DOHH2 (cell line): ENCODE measurements around the gene TRPM1.

Experiments
- H3F3A ChIP-seq: fragments of 200-600 bp; sonication (generic), shearing (Covaris generic); 2 replicates; pipeline ENCODE4 v1.6.0; 2016; ENCODE audit warnings: antibody characterized with exemption, mild to moderate bottlenecking; ENCODE audit not compliant: control insufficient read depth, insufficient read depth
- H3K27ac ChIP-seq: fragments of 200-600 bp; sonication (generic); 2 replicates; pipeline ENCODE4 v1.5.1; 2014; ENCODE audit warnings: low read depth, mild to moderate bottlenecking, low read length, moderate library complexity
- H3K27me3 ChIP-seq: fragments of 200-600 bp; sonication (generic); 2 replicates; pipeline ENCODE4 v1.6.1; 2014; ENCODE audit warnings: mild to moderate bottlenecking, low read length, mixed read lengths; ENCODE audit not compliant: control insufficient read depth
- H3K36me3 ChIP-seq: fragments of 200-600 bp; sonication (generic); 2 replicates; pipeline ENCODE4 v1.6.1; 2014; ENCODE audit warnings: mild to moderate bottlenecking, low read length, moderate library complexity, mixed read lengths; ENCODE audit not compliant: control insufficient read depth
- H3K4me1 ChIP-seq: fragments of 200-600 bp; sonication (generic); 2 replicates; pipeline ENCODE4 v1.6.1; 2014; ENCODE audit warnings: mild to moderate bottlenecking, low read length, mixed read lengths; ENCODE audit not compliant: control insufficient read depth
- H3K4me2 ChIP-seq: fragments of 200-600 bp; sonication (generic); 2 replicates; pipeline ENCODE4 v1.6.0; 2014; ENCODE audit warnings: mild to moderate bottlenecking, low read length, moderate library complexity
- H3K4me3 ChIP-seq: fragments of 200-600 bp; sonication (generic); 2 replicates; pipeline ENCODE4 v1.5.1; 2014; ENCODE audit warnings: mild to moderate bottlenecking, low read length, mixed read lengths
- H3K79me2 ChIP-seq: fragments of 200-600 bp; sonication (generic); 2 replicates; pipeline ENCODE4 v1.6.1; 2014; ENCODE audit warnings: mild to moderate bottlenecking, low read length, mixed read lengths; ENCODE audit not compliant: control insufficient read depth
- H3K9me2 ChIP-seq: fragments of 200-600 bp; sonication (generic); replicated peaks from 2 replicates; pipeline ENCODE4 v1.6.1; 2014; ENCODE audit warnings: mild to moderate bottlenecking, low read length, mixed read lengths; ENCODE audit not compliant: control insufficient read depth
- H3K9me3 ChIP-seq: fragments of 200-600 bp; sonication (generic); 2 replicates; pipeline ENCODE4 v1.6.1; 2014; ENCODE audit warnings: antibody characterized with exemption, low read length, mixed read lengths; ENCODE audit not compliant: control insufficient read depth, insufficient read depth
- H4K20me1 ChIP-seq: fragments of 200-600 bp; sonication (generic); 2 replicates; pipeline ENCODE4 v1.6.0; 2014; ENCODE audit warnings: low read depth, mild to moderate bottlenecking, antibody characterized with exemption, low read length, moderate library complexity; ENCODE audit not compliant: control insufficient read depth, insufficient read depth
- CTCF ChIP-seq: fragments of 200-600 bp; sonication (generic); IDR thresholded peaks from one replicate; pipeline ENCODE4 v1.5.1; 2014; ENCODE audit warnings: antibody characterized with exemption, mild to moderate bottlenecking, low read depth, low read length; ENCODE audit not compliant: poor library complexity, severe bottlenecking
- EZH2phosphoT487 ChIP-seq: fragments of 200-600 bp; sonication (generic); IDR thresholded peaks from 2 replicates; pipeline ENCODE4 v1.6.1; 2017; ENCODE audit warnings: borderline replicate concordance, mild to moderate bottlenecking, antibody characterized with exemption, low read length, moderate library complexity, mixed read lengths

Gene TRPM1

GRCh38 chr15:31001702-31002101 lies 99.8 kb downstream of the TRPM1 start:
- Histone ChIP-seq H4K20me1 (no peaks in the 10 kb centered on the region), H3K27ac (no peak overlapping the region), H3K79me2 (no peaks in the 10 kb centered on the region), H3F3A (peaks cover 11% of the 10 kb centered on the region; the same call in 1 of the 2 replicates), H3K4me3 (no peak overlapping the region), H3K36me3 (no peaks in the 10 kb centered on the region), H3K9me3 (no peaks in the 10 kb centered on the region), H3K27me3 (peaks cover 53% of the 10 kb centered on the region), H3K4me1 (peaks cover 31% of the 10 kb centered on the region), H3K9me2 (no peaks in the 10 kb centered on the region), H3K4me2 (no peak overlapping the region)
- TF ChIP-seq CTCF (no peak), EZH2phosphoT487 (no peak)

GRCh38 chr15:30999729-31000128 lies 101.8 kb downstream of the TRPM1 start:
- no peaks in the 10 kb centered on the region for H4K20me1 ChIP-seq
- H3K27ac ChIP-seq, result no peak overlapping the region
- TF ChIP-seq CTCF (no peak), EZH2phosphoT487 (no peak)
- peaks cover 18% of the 10 kb centered on the region for H3K4me1 ChIP-seq
- H3K4me2 ChIP-seq, result no peak overlapping the region
- peaks cover 11% of the 10 kb centered on the region; the same call in 1 of the 2 replicates for H3F3A ChIP-seq
- H3K9me2 ChIP-seq, result no peaks in the 10 kb centered on the region
- peaks cover 41% of the 10 kb centered on the region for H3K27me3 ChIP-seq
- H3K9me3 ChIP-seq, result no peaks in the 10 kb centered on the region
- no peak overlapping the region for H3K4me3 ChIP-seq
- H3K79me2 ChIP-seq, result no peaks in the 10 kb centered on the region
- no peaks in the 10 kb centered on the region for H3K36me3 ChIP-seq

- Histone ChIP-seq H3K79me2 (no peaks in the 10 kb centered on the region), H3K9me3 (no peaks in the 10 kb centered on the region), H3K4me1 (peaks cover 3% of the 10 kb centered on the region), H3K4me3 (no peak overlapping the region), H3K4me2 (no peak overlapping the region), H3K27ac (no peak overlapping the region), H3K36me3 (no peaks in the 10 kb centered on the region), H4K20me1 (no peaks in the 10 kb centered on the region), H3F3A (no peaks in the 10 kb centered on the region), H3K27me3 (peaks cover 20% of the 10 kb centered on the region), H3K9me2 (no peaks in the 10 kb centered on the region)
- TF ChIP-seq CTCF, result no peak
Measured at GRCh38 chr15:30997270-30997669, 104.3 kb downstream of the TRPM1 start.
